ENCODE measurements around the gene ASB8. TPM values are rescaled to one million over a fixed set of nuclear protein-coding genes. Genes with fewer than 3 reads are reported as not detected.
"Not testable (repeated sequence)": the region's sequence is repeated elsewhere in the genome, so short reads cannot be mapped to it uniquely, and the experiment has no call there.

ASB8 gene
- total and polyA plus RNA-seq, 9 donors = 36.2 to 56.1 (median 41.6) TPM

DNA sequence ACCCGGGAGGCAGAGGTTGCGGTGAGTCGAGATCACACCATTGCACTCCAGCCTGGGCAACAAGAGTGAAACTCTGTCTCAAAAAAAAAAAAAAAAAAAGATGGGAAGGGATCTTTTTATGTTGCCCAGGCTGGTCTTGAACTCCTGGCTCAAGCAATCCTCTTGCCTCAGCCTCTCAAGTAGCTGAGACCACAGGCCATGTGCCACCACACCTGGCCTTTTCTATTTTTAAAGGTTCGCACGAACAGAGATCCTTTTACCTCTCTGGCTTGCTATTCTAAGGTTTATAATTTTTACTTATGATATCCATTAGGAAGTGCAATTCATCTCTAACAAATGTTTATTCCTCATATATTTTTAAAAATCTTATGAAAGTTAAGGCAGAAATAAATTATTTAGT is 31.8 kb downstream of the ASB8 start:
- H3K4me1 ChIP-seq (ENCODE audit: control insufficient read depth, insufficient read depth, low read length); H3K9me3 ChIP-seq (replicated peaks; ENCODE audit: control insufficient read depth, low read depth, low read length); H3K27me3 ChIP-seq (ENCODE audit: control insufficient read depth, insufficient read depth, low read length); H3K4me3 ChIP-seq (ENCODE audit: low read length): not testable (repeated sequence)
- Histone ChIP-seq H3K36me3 (ENCODE audit: control insufficient read depth, insufficient read depth, low read length) (peaks cover 43% of the 10 kb centered on the region), H3K27ac (ENCODE audit: low read length) (peak overlapping the region; percentile 76)
- peak; percentile 34 for DNase-seq
- no CpG with 5 or more reads among the region's 5 CpGs for whole genome bisulfite sequencing (ENCODE audit: insufficient coverage)

DNA sequence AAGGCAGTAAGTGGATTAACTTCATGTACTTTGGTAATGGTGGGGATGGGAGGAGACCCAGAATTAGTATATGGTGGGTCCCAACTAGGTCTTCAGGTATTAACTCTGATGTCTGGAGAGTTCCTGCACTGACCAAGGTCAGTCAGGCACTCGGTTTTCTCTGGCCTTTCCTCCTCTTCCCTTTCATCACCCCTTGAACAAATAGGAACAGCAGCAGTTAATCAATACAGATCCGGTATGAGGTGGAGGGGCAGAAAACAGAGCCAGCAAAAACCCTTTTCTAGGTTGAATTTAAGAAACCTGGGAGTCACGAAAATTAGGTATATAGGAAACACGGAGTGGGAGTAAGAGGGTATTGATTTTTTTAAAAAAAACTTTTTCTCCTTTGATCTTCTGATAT is 34.1 kb downstream of the ASB8 start:
- no peaks in the 10 kb centered on the region for H3K9me3 ChIP-seq (replicated peaks; ENCODE audit: control insufficient read depth, low read depth, low read length)
- peaks cover 28% of the 10 kb centered on the region for H3K36me3 ChIP-seq (ENCODE audit: control insufficient read depth, insufficient read depth, low read length)
- H3K27me3 ChIP-seq (ENCODE audit: control insufficient read depth, insufficient read depth, low read length) = no peaks in the 10 kb centered on the region
- DNase-seq = no peak
- H3K4me1 ChIP-seq (ENCODE audit: control insufficient read depth, insufficient read depth, low read length) = peaks cover 13% of the 10 kb centered on the region
- WGBS (ENCODE audit: insufficient coverage) = no CpG with 5 or more reads among the region's 4 CpGs
- peak overlapping the region; percentile 39 for H3K4me3 ChIP-seq (ENCODE audit: low read length)
- H3K27ac ChIP-seq (ENCODE audit: low read length) = peak overlapping the region; percentile 76

DNA sequence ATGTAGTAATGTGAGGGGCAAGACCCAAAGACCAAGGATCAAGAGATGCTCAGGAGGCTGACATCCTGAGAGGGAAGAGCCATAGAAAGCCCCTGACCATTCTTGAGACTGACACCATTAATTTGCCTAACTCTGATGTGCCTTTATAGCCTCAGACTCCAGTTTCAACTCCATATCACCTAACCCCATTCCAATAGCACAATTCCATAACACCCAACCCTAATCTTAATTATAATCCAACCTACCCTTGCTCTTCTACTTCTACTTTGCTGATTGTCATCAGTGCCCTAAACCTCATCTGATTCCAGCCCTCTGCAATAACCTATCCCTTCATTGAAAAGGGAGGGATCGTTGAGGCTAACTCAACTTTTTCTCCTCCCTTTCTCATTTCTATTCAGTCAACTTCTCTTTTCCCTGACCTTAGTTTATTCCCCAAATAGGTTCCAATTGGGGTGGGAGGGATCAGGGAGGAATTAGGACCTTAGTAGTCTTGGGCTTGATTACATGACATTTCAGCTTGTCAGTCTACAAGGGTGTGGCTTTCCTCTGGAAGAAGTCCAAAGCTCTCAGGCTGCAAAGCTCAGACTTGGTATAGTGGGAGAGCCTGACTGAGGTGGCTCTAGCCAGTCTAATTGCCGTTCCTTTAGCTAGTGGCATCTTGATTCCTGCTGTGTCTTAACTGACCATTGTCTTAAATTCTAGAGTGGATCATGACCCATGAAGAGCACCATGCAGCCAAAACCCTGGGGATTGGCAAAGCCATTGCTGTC is 35.1 kb downstream of the ASB8 start:
- Histone ChIP-seq H3K36me3 (ENCODE audit: control insufficient read depth, insufficient read depth, low read length) (peaks cover 21% of the 10 kb centered on the region), H3K27ac (ENCODE audit: low read length) (peak overlapping the region; percentile 76), H3K4me3 (ENCODE audit: low read length) (peak overlapping the region; percentile 39), H3K9me3 (replicated peaks; ENCODE audit: control insufficient read depth, low read depth, low read length) (no peaks in the 10 kb centered on the region), H3K27me3 (ENCODE audit: control insufficient read depth, insufficient read depth, low read length) (no peaks in the 10 kb centered on the region), H3K4me1 (ENCODE audit: control insufficient read depth, insufficient read depth, low read length) (peaks cover 13% of the 10 kb centered on the region)
- 100% methylated on average over 1 of the region's 2 CpGs for WGBS (ENCODE audit: insufficient coverage)
- peak; percentile 25 for DNase-seq

DNA sequence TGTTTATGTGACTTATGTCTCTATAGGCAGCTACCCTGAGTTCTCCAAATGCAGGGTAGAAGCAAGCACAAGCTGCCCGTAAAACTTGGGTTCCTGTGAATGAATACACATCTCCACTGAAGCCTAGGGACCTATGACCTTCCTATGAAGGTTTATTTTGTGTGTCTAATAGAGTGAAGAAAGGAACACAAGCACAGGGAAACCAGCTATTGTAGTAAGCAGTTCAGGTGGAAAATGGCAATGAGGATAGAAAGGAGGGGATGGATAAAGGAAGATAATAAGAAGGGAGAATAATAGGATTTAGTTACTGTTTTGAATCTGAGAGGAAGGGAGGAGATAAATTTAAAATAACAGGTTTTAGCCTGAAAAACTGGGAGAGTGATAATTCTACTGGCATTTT is 35.8 kb downstream of the ASB8 start:
- Histone ChIP-seq H3K27ac (ENCODE audit: low read length) (no peak overlapping the region), H3K4me3 (ENCODE audit: low read length) (no peak overlapping the region), H3K27me3 (ENCODE audit: control insufficient read depth, insufficient read depth, low read length) (no peaks in the 10 kb centered on the region), H3K36me3 (ENCODE audit: control insufficient read depth, insufficient read depth, low read length) (peaks cover 15% of the 10 kb centered on the region), H3K4me1 (ENCODE audit: control insufficient read depth, insufficient read depth, low read length) (peaks cover 13% of the 10 kb centered on the region), H3K9me3 (replicated peaks; ENCODE audit: control insufficient read depth, low read depth, low read length) (no peaks in the 10 kb centered on the region)
- WGBS (ENCODE audit: insufficient coverage) = no CpG with 5 or more reads among the region's 1 CpG
- DNase-seq = no peak

DNA sequence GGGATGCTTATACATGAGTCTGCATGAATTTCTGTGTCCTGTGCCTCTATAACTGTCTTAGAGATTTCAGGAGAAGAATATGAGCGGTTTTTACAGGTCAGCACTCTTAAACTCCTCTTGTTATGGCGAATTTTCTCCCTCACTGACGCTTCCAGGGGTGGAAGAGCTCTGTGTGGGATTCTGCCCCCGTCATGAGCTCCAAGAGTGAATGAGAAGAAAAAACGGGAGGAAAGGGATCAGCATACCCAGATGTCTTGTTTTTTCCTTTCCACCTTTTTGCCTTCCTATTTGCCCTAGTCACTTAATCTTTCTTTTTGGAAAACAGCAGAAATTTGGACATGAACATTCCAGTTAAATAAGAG is 37.5 kb downstream of the ASB8 start:
- peak overlapping the region; percentile 83 for H3K4me3 ChIP-seq (ENCODE audit: low read length)
- DNase-seq = no peak
- WGBS (ENCODE audit: insufficient coverage) = 0% methylated on average over 1 of the region's 5 CpGs

DNA sequence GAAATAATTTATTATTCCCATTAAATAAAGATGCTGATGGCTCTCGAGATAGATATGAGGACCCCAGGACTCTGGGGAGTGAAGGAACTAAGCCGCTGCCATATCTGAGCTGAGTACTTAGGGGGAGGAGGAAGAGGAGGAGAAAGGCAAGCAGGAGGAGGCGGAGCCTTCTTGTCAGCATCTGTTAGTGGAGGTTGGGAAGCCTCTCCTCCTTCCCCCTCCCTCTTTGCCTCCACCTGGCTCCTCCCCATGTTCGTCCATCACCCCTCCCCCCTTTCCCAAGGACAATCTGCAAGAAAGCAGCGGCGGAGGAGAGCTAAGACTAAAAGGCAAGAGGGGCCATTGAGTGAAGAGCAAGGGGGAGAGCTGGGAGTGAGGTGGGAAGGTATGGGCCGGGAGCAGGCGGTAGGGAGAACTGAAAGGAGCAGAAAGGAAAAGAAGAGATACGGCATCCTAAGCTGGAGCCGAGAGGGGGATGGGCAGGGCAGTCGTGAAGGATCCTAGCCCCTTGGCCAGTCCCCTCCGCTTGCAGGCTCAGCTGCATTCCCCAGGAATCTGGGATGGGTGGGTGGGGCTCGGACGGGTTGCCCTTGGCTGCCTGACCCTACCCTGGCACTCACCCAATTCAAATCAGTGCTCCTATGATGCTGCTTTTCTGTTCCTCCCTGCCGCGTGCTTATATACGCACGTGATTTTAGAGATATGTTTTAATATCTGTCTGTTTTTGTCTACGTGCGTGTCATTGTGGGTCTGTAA is 38.1 kb downstream of the ASB8 start, which contains the start of gene PFKM:
TSS of gene PFKM (plus strand) at position 287 of the 756 bp plus-strand sequence. CDS start 3,411 bp downstream, outside the sequence.
- H3K36me3 ChIP-seq (ENCODE audit: control insufficient read depth, insufficient read depth, low read length) = peaks cover 10% of the 10 kb centered on the region
- H3K27ac ChIP-seq (ENCODE audit: low read length) = peak within 1 kb of the TSS; percentile 93
- no peaks in the 10 kb centered on the region for H3K9me3 ChIP-seq (replicated peaks; ENCODE audit: control insufficient read depth, low read depth, low read length)
- 0% methylated on average over 3 of the region's 20 CpGs for WGBS (ENCODE audit: insufficient coverage)
- H3K27me3 ChIP-seq (ENCODE audit: control insufficient read depth, insufficient read depth, low read length) = peaks cover 4% of the 10 kb centered on the region
- H3K4me1 ChIP-seq (ENCODE audit: control insufficient read depth, insufficient read depth, low read length) = peaks cover 13% of the 10 kb centered on the region
- DNase-seq = peak; percentile 96
- H3K4me3 ChIP-seq (ENCODE audit: low read length) = peak within 1 kb of the TSS; percentile 83

More for the DNA sequence above, 37.5 kb downstream of the ASB8 start:
- Histone ChIP-seq H3K4me1 (ENCODE audit: control insufficient read depth, insufficient read depth, low read length) (peaks cover 13% of the 10 kb centered on the region), H3K27ac (ENCODE audit: low read length) (peak overlapping the region; percentile 93), H3K27me3 (ENCODE audit: control insufficient read depth, insufficient read depth, low read length) (peaks cover 2% of the 10 kb centered on the region), H3K9me3 (replicated peaks; ENCODE audit: control insufficient read depth, low read depth, low read length) (no peaks in the 10 kb centered on the region), H3K36me3 (ENCODE audit: control insufficient read depth, insufficient read depth, low read length) (peaks cover 10% of the 10 kb centered on the region)

DNA sequence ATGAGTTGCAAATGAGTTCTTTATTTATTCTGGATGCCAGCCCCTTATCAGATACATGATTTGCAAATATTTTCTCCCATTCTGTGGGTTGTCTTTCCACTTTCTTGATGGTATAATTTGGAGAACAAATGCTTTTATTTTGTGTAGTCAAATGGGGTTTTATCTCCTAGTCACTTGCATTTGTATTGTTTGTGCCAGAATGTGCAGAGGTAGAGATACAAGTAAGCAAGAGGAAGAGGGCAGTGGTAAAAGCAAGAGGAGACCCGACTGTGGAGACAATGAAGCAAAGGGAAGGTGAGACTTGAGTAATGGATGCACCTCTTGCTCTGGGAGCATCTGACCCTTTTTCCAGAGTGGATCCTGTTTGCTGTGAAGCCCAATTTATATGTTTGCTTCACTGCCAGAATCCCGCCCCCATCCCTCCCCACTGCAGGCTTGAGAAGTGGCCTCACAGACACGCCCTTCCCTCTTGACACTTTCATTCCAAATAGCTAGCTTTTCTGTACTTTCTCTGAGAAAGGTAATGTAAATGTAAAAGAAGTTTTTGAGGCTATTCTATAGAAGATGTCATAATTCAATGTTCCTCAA is 38.9 kb downstream of the ASB8 start:
- H3K9me3 ChIP-seq (replicated peaks; ENCODE audit: control insufficient read depth, low read depth, low read length) = no peaks in the 10 kb centered on the region
- peaks cover 13% of the 10 kb centered on the region for H3K4me1 ChIP-seq (ENCODE audit: control insufficient read depth, insufficient read depth, low read length)
- H3K4me3 ChIP-seq (ENCODE audit: low read length) = peak overlapping the region; percentile 83
- H3K27ac ChIP-seq (ENCODE audit: low read length) = no peak overlapping the region
- DNase-seq = peak; percentile 30
- H3K36me3 ChIP-seq (ENCODE audit: control insufficient read depth, insufficient read depth, low read length) = peaks cover 10% of the 10 kb centered on the region
- peaks cover 5% of the 10 kb centered on the region for H3K27me3 ChIP-seq (ENCODE audit: control insufficient read depth, insufficient read depth, low read length)
- WGBS (ENCODE audit: insufficient coverage) = 47% methylated on average over 2 of the region's 3 CpGs

DNA sequence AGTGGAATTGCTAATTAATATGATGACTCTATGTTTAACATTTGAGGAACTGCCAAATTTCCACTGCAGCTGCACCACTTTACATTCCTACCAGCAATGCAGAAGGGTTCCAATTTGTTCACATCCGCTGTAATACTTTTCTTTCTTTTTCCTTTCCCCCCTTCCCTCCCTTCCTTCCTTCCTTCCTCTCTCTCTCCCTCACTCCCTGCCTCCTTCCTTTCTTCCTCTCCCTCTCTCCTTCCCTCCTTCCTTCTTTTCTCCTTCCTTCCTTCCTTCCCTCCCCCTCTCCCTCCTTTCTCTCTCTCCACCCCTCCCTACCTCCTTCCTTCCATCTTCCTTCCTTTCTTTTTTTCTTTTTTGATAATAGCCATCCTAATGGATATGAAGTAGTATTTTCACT is 41.4 kb downstream of the ASB8 start:
- H3K4me1 ChIP-seq (ENCODE audit: control insufficient read depth, insufficient read depth, low read length) = peaks cover 13% of the 10 kb centered on the region
- no peaks in the 10 kb centered on the region for H3K36me3 ChIP-seq (ENCODE audit: control insufficient read depth, insufficient read depth, low read length)
- DNase-seq = no peak
- peaks cover 5% of the 10 kb centered on the region for H3K27me3 ChIP-seq (ENCODE audit: control insufficient read depth, insufficient read depth, low read length)
- WGBS (ENCODE audit: insufficient coverage) = 100% methylated on average over 1 of the region's 1 CpG
- no peak overlapping the region for H3K27ac ChIP-seq (ENCODE audit: low read length)
- H3K9me3 ChIP-seq (replicated peaks; ENCODE audit: control insufficient read depth, low read depth, low read length) = no peaks in the 10 kb centered on the region
- no peak overlapping the region for H3K4me3 ChIP-seq (ENCODE audit: low read length)

DNA sequence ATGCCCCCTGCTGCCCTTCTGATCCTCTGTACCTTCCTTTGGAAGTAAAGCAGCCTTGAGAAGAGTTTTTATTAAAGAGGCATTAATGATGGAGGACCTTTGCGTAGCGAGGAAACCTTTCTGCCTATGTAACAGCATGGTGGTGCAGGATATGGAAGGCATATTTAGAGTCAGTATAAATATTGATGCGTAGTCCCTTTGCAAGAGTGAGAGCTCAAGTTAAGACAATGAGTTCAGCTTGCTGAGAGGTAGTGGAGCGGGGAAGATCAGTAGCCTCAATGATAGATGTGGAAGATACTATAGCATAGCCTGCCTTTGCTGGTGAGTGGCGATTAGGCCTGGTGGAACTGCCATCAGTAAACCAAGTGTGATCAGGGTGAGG is 46.0 kb downstream of the ASB8 start:
- not testable (repeated sequence) for H3K4me3 ChIP-seq (ENCODE audit: low read length)

DNA sequence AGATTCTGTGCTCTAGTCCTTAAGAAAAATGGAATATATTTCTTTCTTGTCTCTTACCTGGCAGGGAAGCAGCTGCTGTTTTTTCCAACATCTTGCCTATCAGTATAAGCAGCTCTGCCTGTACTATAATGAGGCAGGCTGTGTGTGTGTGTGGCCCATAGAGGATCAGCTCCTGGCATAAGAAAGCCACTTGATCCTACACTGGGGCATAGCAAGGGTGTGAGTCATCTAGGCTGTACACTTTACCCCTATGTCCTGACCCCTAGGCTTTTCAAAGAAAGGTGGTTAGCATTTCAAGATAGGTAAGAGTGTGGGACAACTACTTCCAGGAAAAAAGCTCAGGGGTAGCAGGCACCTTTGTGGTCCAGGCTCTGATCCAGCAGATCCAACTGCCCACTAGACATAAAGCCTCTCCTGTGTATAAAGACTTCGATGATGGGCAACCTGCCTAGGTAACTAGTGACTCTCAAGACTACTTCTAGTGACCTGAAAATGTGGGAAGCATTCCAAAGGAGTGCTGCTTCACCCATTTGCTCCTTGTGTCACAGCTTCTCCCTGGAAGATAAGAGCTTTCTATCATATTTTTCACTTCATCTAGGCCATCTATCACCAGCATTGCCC is 46.5 kb downstream of the ASB8 start:
- H3K4me3 ChIP-seq (ENCODE audit: low read length) = no peak overlapping the region
- H3K27me3 ChIP-seq (ENCODE audit: control insufficient read depth, insufficient read depth, low read length) = peaks cover 5% of the 10 kb centered on the region
- no peak overlapping the region for H3K27ac ChIP-seq (ENCODE audit: low read length)
- no peaks in the 10 kb centered on the region for H3K36me3 ChIP-seq (ENCODE audit: control insufficient read depth, insufficient read depth, low read length)
- H3K9me3 ChIP-seq (replicated peaks; ENCODE audit: control insufficient read depth, low read depth, low read length) = no peaks in the 10 kb centered on the region
- DNase-seq = no peak
- WGBS (ENCODE audit: insufficient coverage) = no CpG with 5 or more reads among the region's 1 CpG
- peaks cover 8% of the 10 kb centered on the region for H3K4me1 ChIP-seq (ENCODE audit: control insufficient read depth, insufficient read depth, low read length)

More for the DNA sequence above, 46.0 kb downstream of the ASB8 start:
- H3K9me3 ChIP-seq (replicated peaks; ENCODE audit: control insufficient read depth, low read depth, low read length); H3K36me3 ChIP-seq (ENCODE audit: control insufficient read depth, insufficient read depth, low read length); H3K27me3 ChIP-seq (ENCODE audit: control insufficient read depth, insufficient read depth, low read length); H3K4me1 ChIP-seq (ENCODE audit: control insufficient read depth, insufficient read depth, low read length); DNase-seq; H3K27ac ChIP-seq (ENCODE audit: low read length): not testable (repeated sequence)
- 89% methylated on average over 5 of the region's 5 CpGs for WGBS (ENCODE audit: insufficient coverage)

Data from muscle of leg (tissue), 11 donors.